ENCODE measurements around the gene MDGA2.
A peak's percentile ranks its signal among the peaks of the same experiment; 100 is the strongest.
"Not testable (repeated sequence)": the region's sequence is repeated elsewhere in the genome, so short reads cannot be mapped to it uniquely, and the experiment has no call there.

Gene MDGA2

GRCh38 chr14:47328376-47328775, 347.0 kb downstream of the MDGA2 start:
- no peak for DNase-seq (ENCODE audit: low spot score)

GRCh38 chr14:47327336-47327735, 348.1 kb downstream of the MDGA2 start:
- no peak for DNase-seq (ENCODE audit: low spot score)

GRCh38 chr14:47322751-47323150, 352.7 kb downstream of the MDGA2 start:
- no peak for DNase-seq (ENCODE audit: low spot score)

- DNase-seq (ENCODE audit: low spot score) = no peak
Observed at GRCh38 chr14:47302121-47302520, 373.3 kb downstream of the MDGA2 start.

GRCh38 chr14:47300796-47301195, 374.6 kb downstream of the MDGA2 start:
- no peak for DNase-seq (ENCODE audit: low spot score)

GRCh38 chr14:47297374-47297773, 378.0 kb downstream of the MDGA2 start:
- no peak for DNase-seq (ENCODE audit: low spot score)

GRCh38 chr14:47284283-47284682, 391.1 kb downstream of the MDGA2 start:
- no peak for DNase-seq (ENCODE audit: low spot score)

- not testable (repeated sequence) for DNase-seq (ENCODE audit: low spot score)
Observed at GRCh38 chr14:47281761-47282160, 393.6 kb downstream of the MDGA2 start.

- DNase-seq (ENCODE audit: low spot score) = peak; percentile 30
Observed at GRCh38 chr14:47278233-47278842, 397.1 kb downstream of the MDGA2 start.

GRCh38 chr14:47277703-47278102, 397.7 kb downstream of the MDGA2 start:
- no peak for DNase-seq (ENCODE audit: low spot score)

DNA sequence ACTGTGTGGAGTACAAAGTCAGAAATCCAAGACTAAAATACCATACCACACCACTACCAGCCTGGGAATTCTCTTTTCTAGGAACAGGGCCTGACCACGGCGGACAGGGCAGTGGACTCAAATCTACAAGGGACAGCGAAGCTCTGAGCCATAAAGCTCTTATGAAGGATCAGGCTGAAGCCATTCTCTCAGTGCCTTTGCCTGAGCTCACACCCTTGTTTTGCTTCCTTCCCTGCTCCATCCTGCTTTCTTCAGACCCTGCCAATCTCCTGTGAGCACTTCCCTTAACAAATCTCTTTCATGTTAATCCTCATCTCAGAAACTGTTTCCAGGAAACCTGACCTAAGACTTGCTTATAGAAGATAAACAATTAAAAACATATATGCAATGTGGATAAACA, 398.5 kb downstream of the MDGA2 start:
- DNase-seq (ENCODE audit: low spot score) = no peak

- no peak for DNase-seq (ENCODE audit: low spot score)
Observed at GRCh38 chr14:47273939-47274338, 401.5 kb downstream of the MDGA2 start.

DNA sequence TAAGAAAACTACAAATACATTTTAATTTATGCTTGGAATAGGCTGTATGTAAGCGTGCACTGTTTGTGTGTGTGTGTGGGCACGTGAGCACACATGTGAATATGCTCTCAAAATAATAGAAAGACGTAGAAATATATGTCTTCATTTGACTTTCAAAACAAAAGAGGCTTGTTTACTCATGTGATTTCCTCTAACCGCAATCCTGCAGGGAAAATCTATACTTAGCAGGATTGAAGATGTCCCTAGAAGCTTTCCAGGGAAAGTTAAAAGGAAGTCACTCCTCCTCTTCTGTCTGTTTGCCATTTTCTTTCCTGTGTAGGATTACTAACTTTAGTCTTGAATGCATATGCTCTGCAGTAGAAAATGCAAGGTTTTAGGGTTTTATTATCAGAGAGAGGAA, 404.7 kb downstream of the MDGA2 start:
- DNase-seq (ENCODE audit: low spot score) = no peak

DNA sequence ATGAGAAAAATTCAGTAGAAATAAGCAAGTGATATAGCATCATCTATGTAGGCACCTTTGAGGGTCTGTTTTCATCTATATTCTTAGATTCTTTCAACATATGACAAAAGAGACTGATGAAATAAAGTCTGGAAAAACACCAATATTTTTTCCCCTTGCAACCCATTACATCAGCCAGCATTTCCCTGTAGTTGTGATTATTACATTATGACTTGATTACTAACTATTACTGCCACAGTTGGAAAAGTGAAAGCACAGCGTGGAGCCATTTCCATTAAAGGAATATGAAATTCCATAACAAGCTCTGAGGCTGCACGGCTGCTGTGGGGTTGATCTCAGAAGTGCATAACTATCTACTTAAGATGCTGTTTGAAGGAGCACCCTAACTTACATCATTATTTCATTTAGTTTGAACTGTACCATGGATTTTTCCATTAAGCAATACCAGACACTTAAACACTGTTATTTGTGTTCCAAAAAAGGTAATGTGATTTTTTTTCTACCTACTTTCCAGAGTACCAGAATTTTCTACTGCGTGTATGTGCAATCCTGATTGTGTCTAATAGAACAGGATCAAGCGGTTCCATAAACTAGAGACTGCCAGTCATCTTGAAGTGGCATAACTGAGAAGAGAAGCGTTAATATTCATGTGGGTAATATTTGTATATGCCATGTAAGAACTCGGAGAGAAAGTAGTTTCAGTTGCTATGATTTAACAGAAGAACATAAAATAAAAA, 405.5 kb downstream of the MDGA2 start:
- DNase-seq (ENCODE audit: low spot score) = no peak

DNA sequence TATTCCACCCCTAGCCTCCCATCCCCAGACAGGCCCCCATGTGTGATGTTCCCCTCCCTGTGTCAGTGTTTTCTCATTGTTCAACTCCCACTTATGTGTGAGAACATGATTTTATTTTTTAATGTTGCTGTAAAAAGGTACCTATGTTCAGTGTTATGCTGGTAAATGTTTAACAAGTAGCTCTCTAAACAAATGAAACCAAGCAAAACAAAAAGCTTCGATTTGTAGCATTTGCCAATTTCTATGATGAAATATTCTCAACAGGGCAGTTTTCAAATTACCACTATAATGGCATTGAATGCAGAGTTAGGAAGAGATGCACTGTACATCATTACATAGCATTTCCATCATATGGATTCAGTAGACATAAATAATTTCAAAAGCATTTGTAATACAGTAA, 410.6 kb downstream of the MDGA2 start:
- DNase-seq (ENCODE audit: low spot score) = no peak

DNA sequence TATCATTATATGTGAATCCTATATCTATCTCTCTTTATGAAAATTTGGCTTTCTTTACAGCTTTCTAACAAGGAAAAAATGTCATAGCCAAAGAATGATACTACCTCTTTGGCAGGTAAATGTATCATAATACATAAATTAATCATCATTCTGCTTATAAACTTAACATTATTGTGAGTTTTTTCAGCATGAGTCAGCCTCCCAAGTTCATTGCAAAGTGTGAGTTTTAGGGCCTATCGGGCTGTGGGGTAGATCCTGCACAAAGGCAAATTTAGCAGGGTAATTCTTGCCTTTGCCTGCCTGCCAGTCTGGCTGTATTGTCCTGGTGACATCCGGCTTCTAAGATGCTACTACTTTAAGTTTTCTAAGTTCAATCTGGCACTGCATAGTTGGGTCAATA, 412.6 kb downstream of the MDGA2 start:
- no peak for DNase-seq (ENCODE audit: low spot score)

DNA sequence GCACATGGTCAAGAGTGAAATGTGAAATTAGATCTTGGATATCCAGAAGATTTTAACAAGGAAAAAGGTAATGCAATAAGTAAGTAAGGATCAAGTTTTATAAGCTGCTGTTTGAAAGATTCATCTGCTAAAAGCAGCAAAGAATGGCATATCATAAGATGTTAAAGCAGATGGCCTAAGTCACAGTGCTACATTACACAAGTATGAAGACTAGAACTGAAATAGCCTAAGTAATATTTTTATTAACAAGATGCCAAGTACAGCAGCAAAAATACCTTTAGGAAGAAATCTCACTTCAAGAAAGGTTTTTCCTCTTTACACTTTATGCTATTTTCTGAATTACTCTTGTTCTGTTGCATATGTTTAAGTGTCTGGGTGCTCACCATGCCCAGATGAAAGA, 414.1 kb downstream of the MDGA2 start:
- DNase-seq (ENCODE audit: low spot score) = no peak

- DNase-seq (ENCODE audit: low spot score) = no peak
Observed at GRCh38 chr14:47259796-47260195, 415.6 kb downstream of the MDGA2 start.

- no peak for DNase-seq (ENCODE audit: low spot score)
Observed at GRCh38 chr14:47257013-47257412, 418.4 kb downstream of the MDGA2 start.

DNA sequence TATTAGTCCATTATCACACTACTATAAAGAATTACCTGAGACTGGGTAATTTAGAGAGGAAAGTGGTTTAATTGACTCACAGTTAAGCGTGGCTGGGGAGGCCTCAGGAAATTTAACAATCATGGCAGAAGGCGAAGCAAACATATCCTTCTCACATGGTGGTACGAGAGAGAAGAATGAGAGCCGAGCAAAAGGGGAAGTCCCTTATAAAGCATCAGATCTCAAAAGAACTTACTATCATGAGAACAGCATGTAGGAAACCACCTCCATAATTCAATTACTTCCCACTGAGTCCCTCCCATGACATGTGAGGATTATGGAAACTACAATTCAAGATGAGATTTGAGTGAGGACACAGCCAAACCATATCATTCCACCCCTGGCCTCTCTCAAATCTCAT, 422.6 kb downstream of the MDGA2 start:
- DNase-seq (ENCODE audit: low spot score) = no peak

DNA sequence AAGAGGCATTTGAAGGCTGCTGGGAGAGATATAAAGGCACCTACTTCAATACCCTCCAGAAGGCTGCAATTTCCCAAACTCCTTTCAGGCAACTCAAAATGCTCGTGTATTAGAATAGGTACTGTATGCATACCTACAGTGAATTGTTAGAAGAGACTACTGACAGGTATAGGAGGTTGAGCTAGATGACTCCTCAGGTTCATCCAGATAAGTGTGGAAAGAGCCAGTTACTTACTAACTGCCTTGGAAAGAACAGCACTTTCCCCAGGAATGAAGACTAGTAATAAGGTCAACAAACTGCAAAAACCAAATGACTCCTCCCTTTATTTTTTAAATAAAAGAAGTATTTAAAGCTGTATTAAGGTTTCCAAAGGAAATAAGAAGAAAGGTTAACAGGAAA, 429.0 kb downstream of the MDGA2 start:
- DNase-seq (ENCODE audit: low spot score) = no peak

- not testable (repeated sequence) for DNase-seq (ENCODE audit: low spot score)
Observed at GRCh38 chr14:47242579-47242978, 432.8 kb downstream of the MDGA2 start.

DNA sequence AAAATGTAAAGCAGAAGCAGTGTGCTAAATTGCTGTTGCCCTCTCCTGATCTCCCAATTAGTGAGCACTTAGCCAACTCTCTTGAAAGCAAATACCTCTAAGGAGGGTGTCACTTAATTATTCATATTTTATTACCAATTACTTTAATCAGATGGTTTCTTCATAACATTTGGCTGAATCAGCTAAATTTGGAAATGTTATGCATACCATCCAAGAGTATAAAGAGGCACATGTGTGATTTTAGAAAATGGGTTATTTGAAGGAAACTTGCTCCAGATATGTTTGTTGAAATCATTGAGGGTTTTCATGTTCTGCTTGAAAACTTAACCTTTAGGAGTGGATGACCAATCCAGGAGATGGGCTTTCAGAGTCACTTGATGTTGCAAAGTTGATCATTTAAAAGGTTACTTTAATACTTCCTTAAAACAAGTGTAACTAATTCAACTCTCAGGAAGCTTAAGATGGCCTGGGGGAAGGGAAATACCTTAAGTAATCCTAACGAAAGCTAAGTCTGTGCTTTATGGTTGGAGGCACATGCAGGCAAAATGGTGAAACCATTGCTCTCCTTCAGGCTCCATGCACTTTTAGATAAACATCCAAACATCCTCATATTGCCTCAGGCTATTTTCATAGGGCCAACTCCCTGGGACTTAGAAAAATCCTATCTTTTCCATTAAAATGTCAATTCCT, 434.5 kb downstream of the MDGA2 start:
- no peak for DNase-seq (ENCODE audit: low spot score)

Data from AG20443 (cell line).